HG03196 (cell line): ENCODE results near the gene RAPGEF4.
"Not testable (repeated sequence)": the region's sequence is repeated elsewhere in the genome, so short reads cannot be mapped to it uniquely, and the experiment has no call there.

ENCODE experiments used
- ATAC-seq: cut with Tn5 transposase; IDR thresholded peaks from one replicate; pipeline ENCODE4 v1.9.1; 2021; ENCODE audit not compliant: unreplicated experiment

RAPGEF4 gene

GRCh38 chr2:173087214-173087581 is 351.6 kb downstream of the RAPGEF4 start:
- no peak for ATAC-seq

- no peak for ATAC-seq
Measured at GRCh38 chr2:173087793-173088496, 352.3 kb downstream of the RAPGEF4 start.

- no peak for ATAC-seq
Measured at GRCh38 chr2:173090276-173090877, 354.7 kb downstream of the RAPGEF4 start.

GRCh38 chr2:173090973-173091660 is 355.5 kb downstream of the RAPGEF4 start:
- ATAC-seq, result no peak

GRCh38 chr2:173091910-173092309 is 356.3 kb downstream of the RAPGEF4 start:
- no peak for ATAC-seq

- ATAC-seq, result no peak
Measured at GRCh38 chr2:173092844-173093402, 357.3 kb downstream of the RAPGEF4 start.

- ATAC-seq, result not testable (repeated sequence)
Measured at GRCh38 chr2:173093617-173094016, 358.0 kb downstream of the RAPGEF4 start.

GRCh38 chr2:173094731-173095130 is 359.1 kb downstream of the RAPGEF4 start:
- ATAC-seq, result no peak

- no peak for ATAC-seq
Measured at GRCh38 chr2:173095356-173095755, 359.7 kb downstream of the RAPGEF4 start.

GRCh38 chr2:173099271-173099670 is 363.6 kb downstream of the RAPGEF4 start:
- ATAC-seq, result no peak

GRCh38 chr2:173099804-173100203 is 364.2 kb downstream of the RAPGEF4 start:
- ATAC-seq, result no peak

GRCh38 chr2:173101687-173102086 is 366.0 kb downstream of the RAPGEF4 start:
- peak; percentile 63 for ATAC-seq
